ENCODE results near the gene MEOX1. TPM values are rescaled to one million over a fixed set of nuclear protein-coding genes. Genes with fewer than 3 reads are reported as not detected.

Gene MEOX1
- total RNA-seq, 1 donor, result 6.0 TPM

DNA sequence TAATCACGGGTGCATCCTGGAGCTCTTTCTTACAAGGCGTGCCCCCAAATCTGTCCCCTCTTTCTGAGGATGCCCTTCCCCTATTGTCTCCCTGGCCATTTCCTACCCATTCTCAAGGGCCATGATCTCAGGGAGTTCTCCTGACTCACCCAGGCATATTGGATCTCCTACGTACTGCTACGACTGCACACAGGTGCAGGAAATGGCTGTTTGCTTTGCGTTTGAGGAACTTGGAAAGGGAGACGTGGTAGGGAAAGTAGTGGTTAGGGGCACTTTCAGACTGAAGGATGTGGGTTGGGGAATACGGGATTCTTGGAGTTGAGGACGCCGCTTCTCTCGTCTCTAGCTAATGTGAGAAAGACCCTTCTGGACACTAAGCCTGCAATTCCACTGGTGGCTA lies 18.7 kb upstream of the MEOX1 start:
- DNase-seq (ENCODE audit: low read depth), result no peak
- TF ChIP-seq, protein P1, sequence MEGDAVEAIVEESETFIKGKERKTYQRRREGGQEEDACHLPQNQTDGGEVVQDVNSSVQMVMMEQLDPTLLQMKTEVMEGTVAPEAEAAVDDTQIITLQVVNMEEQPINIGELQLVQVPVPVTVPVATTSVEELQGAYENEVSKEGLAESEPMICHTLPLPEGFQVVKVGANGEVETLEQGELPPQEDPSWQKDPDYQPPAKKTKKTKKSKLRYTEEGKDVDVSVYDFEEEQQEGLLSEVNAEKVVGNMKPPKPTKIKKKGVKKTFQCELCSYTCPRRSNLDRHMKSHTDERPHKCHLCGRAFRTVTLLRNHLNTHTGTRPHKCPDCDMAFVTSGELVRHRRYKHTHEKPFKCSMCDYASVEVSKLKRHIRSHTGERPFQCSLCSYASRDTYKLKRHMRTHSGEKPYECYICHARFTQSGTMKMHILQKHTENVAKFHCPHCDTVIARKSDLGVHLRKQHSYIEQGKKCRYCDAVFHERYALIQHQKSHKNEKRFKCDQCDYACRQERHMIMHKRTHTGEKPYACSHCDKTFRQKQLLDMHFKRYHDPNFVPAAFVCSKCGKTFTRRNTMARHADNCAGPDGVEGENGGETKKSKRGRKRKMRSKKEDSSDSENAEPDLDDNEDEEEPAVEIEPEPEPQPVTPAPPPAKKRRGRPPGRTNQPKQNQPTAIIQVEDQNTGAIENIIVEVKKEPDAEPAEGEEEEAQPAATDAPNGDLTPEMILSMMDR (IDR thresholded peaks at IDR 0.05; ENCODE audit: insufficient read depth, low read depth, low read length), result no peak
- H3K4me3 ChIP-seq (ENCODE audit: low read depth, low read length), result no peak overlapping the region

DNA sequence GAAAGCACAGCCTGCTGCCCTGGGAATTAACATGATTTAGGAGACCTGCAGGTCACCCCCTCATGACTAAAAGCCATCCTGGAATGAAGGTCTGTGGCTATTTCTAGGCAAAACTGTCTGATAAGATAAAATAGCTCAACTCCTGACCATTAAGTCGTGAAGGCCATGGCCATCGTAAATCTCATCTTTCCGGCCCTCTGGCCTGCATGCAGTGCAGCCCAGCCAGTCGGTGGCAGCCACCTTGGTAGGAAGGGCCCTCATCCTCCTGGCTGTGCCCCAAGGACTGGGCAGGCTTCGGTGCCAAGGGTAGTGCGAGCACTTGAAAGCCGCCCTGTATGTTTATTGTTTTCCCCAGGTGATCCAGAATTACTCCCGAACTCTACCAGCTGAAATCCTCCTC lies 18.2 kb upstream of the MEOX1 start:
- TF ChIP-seq, protein P1 (IDR thresholded peaks at IDR 0.05; ENCODE audit: insufficient read depth, low read depth, low read length), result no peak
- H3K4me3 ChIP-seq (ENCODE audit: low read depth, low read length), result no peak overlapping the region
- DNase-seq (ENCODE audit: low read depth), result peak; percentile 25

DNA sequence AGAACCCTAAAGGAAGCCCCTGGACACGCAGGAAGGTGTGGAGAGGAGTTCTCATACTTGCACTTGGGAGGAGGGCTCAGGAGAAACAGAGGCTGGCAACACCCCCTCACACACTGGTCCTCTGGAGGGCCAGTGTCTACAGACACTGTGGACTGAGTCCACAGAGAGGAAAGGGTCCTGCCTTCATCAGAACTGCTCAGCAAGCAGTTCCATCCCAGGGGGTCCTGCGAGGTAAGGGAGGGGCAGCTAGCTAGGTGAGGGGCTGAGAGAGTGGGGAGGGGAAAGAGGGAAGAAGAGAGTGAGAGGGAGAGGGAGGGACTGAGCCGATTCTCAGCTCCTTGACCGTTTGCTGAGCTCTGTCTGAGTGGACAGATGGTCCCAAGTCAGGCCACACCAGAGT lies 17.7 kb upstream of the MEOX1 start:
- TF ChIP-seq, protein P1 (IDR thresholded peaks at IDR 0.05; ENCODE audit: insufficient read depth, low read depth, low read length), result no peak
- no peak overlapping the region for H3K4me3 ChIP-seq (ENCODE audit: low read depth, low read length)
- no peak for DNase-seq (ENCODE audit: low read depth)

DNA sequence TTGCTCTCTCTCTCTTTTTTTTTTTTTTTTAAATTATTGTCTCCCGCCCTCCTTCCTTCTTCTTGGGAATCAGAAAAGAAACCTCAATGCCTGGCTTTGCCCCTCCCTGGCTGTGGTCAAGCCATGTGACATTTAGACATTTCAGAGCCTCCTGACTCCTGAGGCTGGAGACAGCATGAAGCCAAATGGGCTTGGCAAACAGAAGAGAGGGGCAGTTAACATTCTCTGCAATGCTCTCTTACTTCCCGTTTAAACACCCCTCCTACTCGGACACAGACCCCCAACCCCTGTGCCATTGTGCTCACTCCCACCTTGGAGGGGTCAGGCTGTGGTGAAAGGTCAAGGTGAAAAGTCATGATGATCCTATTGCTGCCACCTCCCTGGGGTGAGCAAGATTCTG lies 14.7 kb upstream of the MEOX1 start:
- H3K4me3 ChIP-seq (ENCODE audit: low read depth, low read length), result no peak overlapping the region
- TF ChIP-seq, protein P1 (IDR thresholded peaks at IDR 0.05; ENCODE audit: insufficient read depth, low read depth, low read length), result no peak
- peak; percentile 30 for DNase-seq (ENCODE audit: low read depth)

DNA sequence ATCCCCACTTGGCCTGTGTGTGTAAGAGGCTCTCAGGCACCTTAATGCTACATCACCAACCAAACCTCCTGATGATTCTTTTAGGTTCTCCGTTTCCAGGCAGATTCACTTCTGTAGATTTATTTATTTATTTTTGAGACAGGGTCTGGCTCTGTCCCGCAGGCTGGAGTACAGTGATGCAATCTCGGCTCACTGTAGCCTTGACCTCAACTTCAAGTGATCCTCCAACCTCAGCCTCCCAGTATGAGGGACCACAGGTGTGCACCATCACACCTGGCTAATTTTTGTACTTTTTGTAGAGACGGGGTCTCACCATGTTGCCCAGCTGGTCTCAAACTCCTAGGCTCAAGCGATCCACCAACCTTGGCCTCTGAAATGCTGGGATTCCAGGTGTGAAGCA lies 12.7 kb upstream of the MEOX1 start:
- no peak for DNase-seq (ENCODE audit: low read depth)
- TF ChIP-seq, protein P1 (IDR thresholded peaks at IDR 0.05; ENCODE audit: insufficient read depth, low read depth, low read length), result no peak
- H3K4me3 ChIP-seq (ENCODE audit: low read depth, low read length), result no peak overlapping the region

DNA sequence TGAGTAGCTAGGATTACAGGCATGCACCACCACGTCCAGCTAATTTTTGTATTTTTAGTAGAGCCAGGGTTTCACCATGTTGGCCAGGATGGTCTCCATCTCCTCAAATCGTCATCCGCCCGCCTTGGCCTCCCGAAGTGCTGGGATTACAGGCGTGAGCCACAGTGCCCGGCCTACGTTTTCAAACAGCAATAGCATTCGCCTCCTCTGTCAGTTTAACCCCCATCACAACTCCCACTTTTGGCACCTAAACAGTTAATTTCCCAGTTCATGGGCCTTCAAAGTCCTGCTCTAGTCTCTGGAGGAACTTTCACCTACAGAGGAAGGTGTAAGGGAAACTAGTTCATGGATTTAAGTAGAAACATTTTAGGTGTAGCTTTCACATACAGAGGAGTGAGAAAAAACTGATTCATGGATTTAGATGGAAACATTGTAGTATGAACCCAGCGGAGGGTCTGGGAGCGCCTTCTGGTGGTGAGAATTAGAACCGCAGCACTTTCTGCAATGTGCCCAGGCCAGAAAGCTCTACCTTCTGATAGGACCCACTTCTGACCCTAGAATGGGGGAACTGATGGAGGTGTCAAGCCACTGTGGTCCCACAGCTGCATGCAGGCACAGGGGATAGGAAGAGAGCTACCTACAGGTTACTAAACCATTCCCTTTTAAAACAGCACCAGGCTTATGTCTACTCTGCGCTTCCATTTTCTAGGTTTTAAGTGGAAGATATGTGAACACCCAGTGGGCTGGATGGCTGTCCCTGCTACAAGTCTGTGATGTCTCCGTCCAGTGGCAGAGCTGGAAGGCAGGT lies 12.0 kb upstream of the MEOX1 start:
- DNase-seq (ENCODE audit: low read depth), result peak; percentile 63
- no peak overlapping the region for H3K4me3 ChIP-seq (ENCODE audit: low read depth, low read length)
- TF ChIP-seq, protein P1 (IDR thresholded peaks at IDR 0.05; ENCODE audit: insufficient read depth, low read depth, low read length), result peak; percentile 97
